OCI-LY1 (cell line): ENCODE results near the gene METTL1.

ENCODE experiments used
- CTCF ChIP-seq: fragments of 200-600 bp; sonication (generic), shearing (Covaris generic); IDR thresholded peaks from 2 replicates; pipeline ENCODE4 v1.5.1; 2017; ENCODE audit warnings: mild to moderate bottlenecking, antibody characterized with exemption, low read length, moderate library complexity, mixed read lengths
- EZH2 ChIP-seq: fragments of 200-600 bp; sonication (generic), shearing (Covaris generic); IDR thresholded peaks from 2 replicates; pipeline ENCODE4 v1.8.0; 2017; ENCODE audit warnings: borderline replicate concordance, mixed run types, mild to moderate bottlenecking, antibody characterized with exemption, low read length, moderate library complexity, mixed read lengths

- TF ChIP-seq CTCF (no peak), EZH2 (no peak)
Observed at GRCh38 chr12:57800965-57801364, 29.1 kb upstream of the METTL1 start.
